ENCODE measurements around the gene KLHL29. TPM values are rescaled to one million over a fixed set of nuclear protein-coding genes. Genes with fewer than 3 reads are reported as not detected.
A peak's percentile ranks its signal among the peaks of the same experiment; 100 is the strongest.

KLHL29 gene
- total and polyA plus RNA-seq, 2 of the 13 experiments (the other 11 are each of a cell fraction or from before 2014, with no cell fraction given) = 0.01 TPM; not detected in 1

GRCh38 chr2:23602116-23602515 lies 217.1 kb downstream of the KLHL29 start:
- peaks cover 5 to 59% of the 10 kb centered on the region in 2 experiments; a peak in 4 of 5 replicates for H3K27me3 ChIP-seq (ENCODE audit: control insufficient read depth in 1 of 2, insufficient read depth in 2 of 2, low read length in 2 of 2)
- H3K36me3 ChIP-seq (replicated peaks in 1 of 2; ENCODE audit: control insufficient read depth in 1 of 2, insufficient read depth in 2 of 2, low read length in 2 of 2) = no peaks in the 10 kb centered on the region
- no peak for FAIRE-seq
- no peaks in the 10 kb centered on the region for H4K20me1 ChIP-seq (ENCODE audit: insufficient read depth, low read length)
- H3K4me1 ChIP-seq (ENCODE audit: insufficient read depth, low read length) = no peaks in the 10 kb centered on the region
- H3K79me2 ChIP-seq (ENCODE audit: insufficient read depth, low read length) = no peaks in the 10 kb centered on the region
- intact Hi-C loops (cut with micrococcal nuclease; ENCODE audit: unreplicated experiment) (no loop called here), in situ Hi-C loops (cut with HindIII; ENCODE audit: extremely low pct_ligation_motif_present, low pct_unique_long_range_greater_than_20kb) (no loop called here)
- H3K27ac ChIP-seq (ENCODE audit: extremely low read length, insufficient read depth, low read length) = no peak overlapping the region
- DNase-seq (ENCODE audit: low spot score) = no peak
- TF ChIP-seq GZF1 (CRISPR knock-in tag; IDR thresholded peaks at IDR 0.05) (no peak), TBP (CRISPR knock-in tag; IDR thresholded peaks at IDR 0.05) (no peak), ATRX (CRISPR knock-in tag; IDR thresholded peaks at IDR 0.05; ENCODE audit: borderline replicate concordance) (no peak), CCDC6 (CRISPR knock-in tag; IDR thresholded peaks at IDR 0.05) (no peak), ZSCAN9 (CRISPR knock-in tag; IDR thresholded peaks at IDR 0.05; ENCODE audit: borderline replicate concordance) (no peak), SNAPC5 (CRISPR knock-in tag; IDR thresholded peaks at IDR 0.05; ENCODE audit: borderline replicate concordance) (no peak), ZBTB46 (CRISPR knock-in tag; IDR thresholded peaks at IDR 0.05; ENCODE audit: borderline replicate concordance) (no peak), NRL (CRISPR knock-in tag; IDR thresholded peaks at IDR 0.05; ENCODE audit: borderline replicate concordance) (no peak), MIER3 (CRISPR knock-in tag; IDR thresholded peaks at IDR 0.05; ENCODE audit: borderline replicate concordance) (no peak), RFX5 (IDR thresholded peaks at IDR 0.05; ENCODE audit: low read depth, low read length) (no peak), ZNF318 (CRISPR knock-in tag; IDR thresholded peaks at IDR 0.05) (no peak), EZH2 (conservative IDR thresholded peaks at IDR 0.05; ENCODE audit: low read depth, low read length) (no peak), ONECUT2 (CRISPR knock-in tag; IDR thresholded peaks at IDR 0.05) (no peak), ZNF615 (CRISPR knock-in tag; IDR thresholded peaks at IDR 0.05; ENCODE audit: borderline replicate concordance) (no peak)
- H3K9me3 ChIP-seq (ENCODE audit: low read length) = no peaks in the 10 kb centered on the region
- no peak overlapping the region for H3K4me3 ChIP-seq (replicated peaks in 1 of 3; ENCODE audit: insufficient read depth in 1 of 3, low read depth in 2 of 3, low read length in 3 of 3)
- 27% methylated on average over 10 of the region's 12 CpGs for WGBS (ENCODE audit: low lambda C conversion rate)
- ChIA-PET POLR2A (no interaction called here), CTCF (ENCODE audit: low intra/inter-chr PET ratio, low total read pairs) (no interaction called here)
- no peak overlapping the region for H3K4me2 ChIP-seq (ENCODE audit: low read depth, low read length)
- peak; percentile 11; the same call in 1 of the 3 replicates for ATAC-seq
- no peak overlapping the region for H3K9ac ChIP-seq (ENCODE audit: insufficient read depth, low read depth, low read length)
- H2AFZ ChIP-seq (ENCODE audit: low read length) = no peak overlapping the region
- BruUV-seq (replicated peaks) = no TSS peak

Measured in HepG2 (cell line).